MM.1S (cell line): ENCODE results near the gene FGF14.

Experiments used
- DNase-seq: peaks from one replicate; pipeline ENCODE4 v3.0.0-alpha.2; 2015
- H2AFZ ChIP-seq: fragments of 300-600 bp; sonication (generic); 2 replicates; pipeline ENCODE4 v1.6.0; 2016; ENCODE audit warnings: antibody characterized with exemption, low read length
- H3F3A ChIP-seq: fragments of 300-600 bp; sonication (generic); 2 replicates; pipeline ENCODE4 v1.6.1; 2016; ENCODE audit warnings: mild to moderate bottlenecking, antibody characterized with exemption, low read length, moderate library complexity, mixed read lengths; ENCODE audit not compliant: insufficient read depth
- H3K27ac ChIP-seq: fragments of 300-600 bp; sonication (generic); 2 replicates; pipeline ENCODE4 v1.5.1; 2016; ENCODE audit warnings: mild to moderate bottlenecking, low read length
- H3K27me3 ChIP-seq: fragments of 300-600 bp; sonication (generic); replicated peaks from 2 replicates; pipeline ENCODE4 v1.6.0; 2016; ENCODE audit warnings: low read length; ENCODE audit not compliant: insufficient read depth
- H3K36me3 ChIP-seq: fragments of 300-600 bp; sonication (generic); replicated peaks from 2 replicates; pipeline ENCODE4 v1.6.1; 2016; ENCODE audit warnings: mild to moderate bottlenecking, low read length, mixed read lengths; ENCODE audit not compliant: insufficient read depth
- H3K4me1 ChIP-seq: fragments of 300-600 bp; sonication (generic); 2 replicates; pipeline ENCODE4 v1.6.1; 2016; ENCODE audit warnings: low read length, mixed read lengths
- H3K4me2 ChIP-seq: fragments of 300-600 bp; sonication (generic); 2 replicates; pipeline ENCODE4 v1.6.0; 2016; ENCODE audit warnings: low read depth, low read length
- H3K4me3 ChIP-seq: fragments of 300-600 bp; sonication (generic); 2 replicates; pipeline ENCODE4 v1.5.1; 2016; ENCODE audit warnings: low read length, mixed read lengths
- H3K79me2 ChIP-seq: fragments of 300-600 bp; sonication (generic); 2 replicates; pipeline ENCODE4 v1.6.1; 2016; ENCODE audit warnings: mixed run types, low read length, mixed read lengths
- H3K9ac ChIP-seq: fragments of 300-600 bp; sonication (generic); 2 replicates; pipeline ENCODE4 v1.6.1; 2016; ENCODE audit warnings: low read length, mixed read lengths
- H3K9me2 ChIP-seq: fragments of 300-600 bp; sonication (generic); replicated peaks from 2 replicates; pipeline ENCODE4 v1.6.1; 2016; ENCODE audit warnings: mild to moderate bottlenecking, low read length, mixed read lengths; ENCODE audit not compliant: insufficient read depth
- H3K9me3 ChIP-seq: fragments of 300-600 bp; sonication (generic); replicated peaks from 2 replicates; pipeline ENCODE4 v1.6.1; 2016; ENCODE audit warnings: mild to moderate bottlenecking, low read length, mixed read lengths; ENCODE audit not compliant: insufficient read depth
- H4K20me1 ChIP-seq: fragments of 300-600 bp; sonication (generic); 2 replicates; pipeline ENCODE4 v1.6.1; 2016; ENCODE audit warnings: mild to moderate bottlenecking, low read length, moderate library complexity, mixed read lengths; ENCODE audit not compliant: insufficient read depth
- EZH2 ChIP-seq: fragments of 300-600 bp; sonication (generic); optimal IDR thresholded peaks from 2 replicates; pipeline ENCODE3; 2017; ENCODE audit warnings: low read depth, mild to moderate bottlenecking, antibody characterized with exemption, low read length, mixed read lengths
- EZH2phosphoT487 ChIP-seq: fragments of 300-600 bp; sonication (generic); IDR thresholded peaks from 2 replicates; pipeline ENCODE4 v1.6.1; 2018; ENCODE audit warnings: antibody characterized with exemption, low read length
- TF ChIP-seq, protein P1 (sequence below): fragments of 300-600 bp; sonication (generic); IDR thresholded peaks from 2 replicates; pipeline ENCODE4 v1.5.1; 2016; ENCODE audit warnings: antibody characterized with exemption, low read length, mixed read lengths

The FGF14 gene

DNA sequence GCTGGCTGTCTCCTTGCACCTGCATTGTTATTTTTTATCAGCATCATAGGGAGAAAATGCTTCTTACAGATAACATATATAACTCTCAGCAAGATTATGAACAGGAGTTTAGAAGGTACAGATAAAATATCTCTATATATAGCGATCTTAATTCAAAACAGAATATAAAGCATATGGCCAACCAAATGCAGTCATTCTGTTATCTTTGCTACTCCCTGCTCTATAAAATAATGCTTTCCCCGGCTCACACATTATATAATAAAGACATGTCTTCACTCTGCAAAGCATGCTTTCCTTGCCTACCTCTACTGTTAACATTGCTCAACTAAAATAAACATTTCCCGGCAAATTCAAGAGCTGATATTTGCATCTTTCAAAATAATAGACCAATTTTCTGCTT, 161.7 kb downstream of the FGF14 start:
- Histone ChIP-seq H4K20me1 (no peaks in the 10 kb centered on the region), H2AFZ (no peak overlapping the region), H3K9ac (no peak overlapping the region), H3K4me1 (no peaks in the 10 kb centered on the region), H3K4me2 (no peak overlapping the region), H3F3A (no peaks in the 10 kb centered on the region), H3K27ac (no peak overlapping the region), H3K27me3 (no peaks in the 10 kb centered on the region), H3K9me2 (no peaks in the 10 kb centered on the region), H3K9me3 (no peaks in the 10 kb centered on the region), H3K79me2 (no peaks in the 10 kb centered on the region), H3K4me3 (no peak overlapping the region), H3K36me3 (no peaks in the 10 kb centered on the region)
- TF ChIP-seq EZH2, result no peak
- TF ChIP-seq EZH2phosphoT487, result no peak
- TF ChIP-seq, protein P1, sequence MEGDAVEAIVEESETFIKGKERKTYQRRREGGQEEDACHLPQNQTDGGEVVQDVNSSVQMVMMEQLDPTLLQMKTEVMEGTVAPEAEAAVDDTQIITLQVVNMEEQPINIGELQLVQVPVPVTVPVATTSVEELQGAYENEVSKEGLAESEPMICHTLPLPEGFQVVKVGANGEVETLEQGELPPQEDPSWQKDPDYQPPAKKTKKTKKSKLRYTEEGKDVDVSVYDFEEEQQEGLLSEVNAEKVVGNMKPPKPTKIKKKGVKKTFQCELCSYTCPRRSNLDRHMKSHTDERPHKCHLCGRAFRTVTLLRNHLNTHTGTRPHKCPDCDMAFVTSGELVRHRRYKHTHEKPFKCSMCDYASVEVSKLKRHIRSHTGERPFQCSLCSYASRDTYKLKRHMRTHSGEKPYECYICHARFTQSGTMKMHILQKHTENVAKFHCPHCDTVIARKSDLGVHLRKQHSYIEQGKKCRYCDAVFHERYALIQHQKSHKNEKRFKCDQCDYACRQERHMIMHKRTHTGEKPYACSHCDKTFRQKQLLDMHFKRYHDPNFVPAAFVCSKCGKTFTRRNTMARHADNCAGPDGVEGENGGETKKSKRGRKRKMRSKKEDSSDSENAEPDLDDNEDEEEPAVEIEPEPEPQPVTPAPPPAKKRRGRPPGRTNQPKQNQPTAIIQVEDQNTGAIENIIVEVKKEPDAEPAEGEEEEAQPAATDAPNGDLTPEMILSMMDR, result no peak
- no peak for DNase-seq

DNA sequence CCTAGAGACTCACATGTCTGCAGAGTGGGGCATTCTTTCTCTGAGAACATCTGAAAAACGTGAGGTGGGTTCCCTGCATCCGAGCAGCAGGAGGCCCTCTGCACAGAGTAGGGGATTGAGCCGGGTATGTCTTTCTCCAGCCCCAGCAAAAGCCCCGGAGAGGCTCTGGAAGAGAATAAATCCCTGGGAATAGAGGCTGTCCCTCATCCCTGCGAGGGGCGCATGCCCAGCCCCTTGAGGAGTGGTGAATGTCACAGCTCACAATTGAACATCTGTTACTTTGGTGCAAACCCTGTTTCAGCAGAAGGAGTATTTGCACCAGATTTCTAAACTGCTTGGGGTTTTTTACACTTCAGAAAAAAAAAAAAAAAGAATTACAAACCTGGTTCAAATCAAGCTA, 164.6 kb downstream of the FGF14 start:
- DNase-seq, result no peak
- Histone ChIP-seq H3F3A (no peaks in the 10 kb centered on the region), H3K4me3 (no peak overlapping the region), H3K79me2 (no peaks in the 10 kb centered on the region), H3K27ac (no peak overlapping the region), H3K9me2 (no peaks in the 10 kb centered on the region), H3K4me1 (no peaks in the 10 kb centered on the region), H3K36me3 (no peaks in the 10 kb centered on the region), H3K9me3 (no peaks in the 10 kb centered on the region), H3K27me3 (no peaks in the 10 kb centered on the region), H2AFZ (no peak overlapping the region), H3K4me2 (no peak overlapping the region), H4K20me1 (no peaks in the 10 kb centered on the region), H3K9ac (no peak overlapping the region)
- no peak for TF ChIP-seq EZH2phosphoT487
- TF ChIP-seq, protein P1, result no peak
- no peak for TF ChIP-seq EZH2

DNA sequence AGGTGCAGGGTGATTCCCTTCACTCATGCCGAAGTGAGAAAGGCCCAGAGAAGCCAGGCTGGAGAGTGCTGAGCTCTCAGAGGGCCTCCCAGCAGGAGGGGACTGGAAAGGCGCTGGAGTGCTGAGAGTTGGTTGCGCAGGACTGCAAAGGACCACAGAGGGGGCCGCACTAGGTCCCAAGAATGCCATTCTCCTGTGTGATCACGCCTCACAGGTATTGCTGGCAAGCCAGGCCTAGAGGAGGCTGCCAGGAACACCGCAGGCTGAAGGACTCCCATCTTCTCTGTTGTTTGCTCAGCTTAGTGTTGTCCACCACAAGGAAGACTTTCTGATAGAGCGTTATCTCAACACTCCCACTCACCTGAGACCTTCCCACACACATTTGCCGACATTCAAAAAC, 165.0 kb downstream of the FGF14 start:
- Histone ChIP-seq H3K9me3 (no peaks in the 10 kb centered on the region), H3K36me3 (no peaks in the 10 kb centered on the region), H3K79me2 (no peaks in the 10 kb centered on the region), H3K27ac (no peak overlapping the region), H3K4me2 (no peak overlapping the region), H3F3A (no peaks in the 10 kb centered on the region), H3K27me3 (no peaks in the 10 kb centered on the region), H3K4me3 (no peak overlapping the region), H3K9me2 (no peaks in the 10 kb centered on the region), H2AFZ (no peak overlapping the region), H4K20me1 (no peaks in the 10 kb centered on the region), H3K4me1 (no peaks in the 10 kb centered on the region), H3K9ac (no peak overlapping the region)
- no peak for TF ChIP-seq EZH2
- TF ChIP-seq, protein P1, result no peak
- no peak for TF ChIP-seq EZH2phosphoT487
- no peak for DNase-seq
